Esophagus muscularis mucosa (tissue), 4 donors: ENCODE data around the gene NMRAL1. TPM values are rescaled to one million over a fixed set of nuclear protein-coding genes. Genes with fewer than 3 reads are reported as not detected.

Source experiments
- DNase-seq: peaks from one replicate; pipeline ENCODE4 v3.0.0-alpha.2; 2017; ENCODE audit errors: extremely low spot score
- H3K27ac ChIP-seq, 4 donors: fragments of 200-600 bp; sonication (generic); replicated peaks in 1 of 4; 1 replicate in 3 of 4; 2 replicates in 1 of 4; pipeline ENCODE4 v1.5.1; 2016 to 2019; ENCODE audit warnings: mild to moderate bottlenecking in 1 of 4
- H3K27me3 ChIP-seq, 4 donors: fragments of 200-600 bp; sonication (generic); one replicate each; pipeline versions ENCODE4 v1.5.1 to v1.6.0; 2016 to 2019
- H3K36me3 ChIP-seq, 4 donors: fragments of 200-600 bp; sonication (generic); one replicate each; pipeline ENCODE4 v1.5.1; 2016 to 2019
- H3K4me1 ChIP-seq, 4 donors: fragments of 200-600 bp; sonication (generic); one replicate each; pipeline ENCODE4 v1.5.1; 2016 to 2019
- H3K4me3 ChIP-seq, 4 donors: fragments of 200-600 bp; sonication (generic); 1 replicate in 2 of 4; 2 replicates in 2 of 4; pipeline ENCODE4 v1.5.1; 2016 to 2019; ENCODE audit warnings: mild to moderate bottlenecking in 4 of 4, moderate library complexity in 1 of 4
- H3K9me3 ChIP-seq, 4 donors: fragments of 200-600 bp; sonication (generic); 1 replicate in 3 of 4; 2 replicates in 1 of 4; pipeline ENCODE4 v1.5.1; 2016 to 2019
- CTCF ChIP-seq, 3 experiments: fragments of 200-600 bp in 2 of 3; fragments of 450-650 bp in 1 of 3; sonication (generic) in 2 of 3; IDR thresholded peaks; one replicate each; pipeline ENCODE4 v1.5.1; 2017 to 2019; ENCODE audit warnings: antibody characterized with exemption in 3 of 3, mild to moderate bottlenecking in 2 of 3, moderate library complexity in 1 of 3
- EP300 ChIP-seq: sonication (generic); formaldehyde crosslinking; IDR thresholded peaks from one replicate; pipeline ENCODE4 v1.6.1; 2017; ENCODE audit warnings: antibody characterized with exemption
- POLR2A ChIP-seq: fragments of 450-650 bp; IDR thresholded peaks from one replicate; pipeline ENCODE4 v1.6.1; 2017; ENCODE audit warnings: antibody characterized with exemption, moderate library complexity, mild to moderate bottlenecking, low read depth
- POLR2AphosphoS5 ChIP-seq, 2 donors: sonication (generic); formaldehyde crosslinking; IDR thresholded peaks; one replicate each; pipeline ENCODE4 v1.6.1; 2017; ENCODE audit warnings: antibody characterized with exemption in 2 of 2
- WGBS: methylation state at CpG from one replicate; pipeline ENCODE4 v1.1.5; 2018; 5-methylcytosine and 5-hydroxymethylcytosine counted together
- intact Hi-C: fragments of 100-400 bp; cut with DNase I; formaldehyde crosslinking; loops from one replicate; pipeline ENCODE4 v1.15.1; 2023
- total RNA-seq, 4 donors: library from RNA; depleted of rRNA; stranded (reverse); fragments of >200 nt; gene quantifications; one replicate each; pipeline versions ENCODE4 v1.1.0 to v1.2.1, GENCODE V29; 2016

The NMRAL1 gene
- total RNA-seq, 4 donors from 2014 or later, result 29.1 to 50.0 (median 45.3) TPM

GRCh38 chr16:4450430-4450829 is 24.0 kb downstream of the NMRAL1 start:
- intact Hi-C loops, result no loop called here
- no peak for TF ChIP-seq POLR2A
- TF ChIP-seq POLR2AphosphoS5 (IDR thresholded peaks at IDR 0.05), result no peak
- no peak for TF ChIP-seq EP300
- no peak for TF ChIP-seq CTCF (IDR thresholded peaks at IDR 0.05)
- no peak overlapping the region for H3K4me3 ChIP-seq
- H3K27ac ChIP-seq, result no peak overlapping the region
- H3K27me3 ChIP-seq, result no peaks in the 10 kb centered on the region
- 96% methylated on average over 5 of the region's 14 CpGs for WGBS
- no peak for DNase-seq
- no peaks in the 10 kb centered on the region for H3K9me3 ChIP-seq
- peaks cover 63 to 99% (median 98%) of the 10 kb centered on the region in 4 donors for H3K36me3 ChIP-seq
- H3K4me1 ChIP-seq, result no peaks in the 10 kb centered on the region

GRCh38 chr16:4443986-4444385 is 30.4 kb downstream of the NMRAL1 start:
- Histone ChIP-seq H3K4me1 (no peaks in the 10 kb centered on the region), H3K9me3 (no peaks in the 10 kb centered on the region), H3K4me3 (no peak overlapping the region), H3K36me3 (peaks cover 92 to 100% (median 100%) of the 10 kb centered on the region in 4 donors), H3K27me3 (no peaks in the 10 kb centered on the region), H3K27ac (no peak overlapping the region)
- TF ChIP-seq CTCF (IDR thresholded peaks at IDR 0.05) (no peak), POLR2A (no peak), POLR2AphosphoS5 (IDR thresholded peaks at IDR 0.05) (no peak), EP300 (no peak)
- intact Hi-C loops, result no loop called here
- WGBS, result 90% methylated on average over 4 of the region's 4 CpGs
- no peak for DNase-seq

GRCh38 chr16:4443271-4443670 is 31.2 kb downstream of the NMRAL1 start:
- H3K9me3 ChIP-seq, result no peaks in the 10 kb centered on the region
- WGBS, result 80% methylated on average over 5 of the region's 5 CpGs
- intact Hi-C loops, result no loop called here

GRCh38 chr16:4442371-4442770 is 32.1 kb downstream of the NMRAL1 start:
- no peaks in the 10 kb centered on the region for H3K27me3 ChIP-seq
- H3K36me3 ChIP-seq, result peaks cover 90 to 100% (median 99%) of the 10 kb centered on the region in 4 donors
- no peak overlapping the region for H3K4me3 ChIP-seq
- intact Hi-C loops, result no loop called here
- no peak overlapping the region for H3K27ac ChIP-seq
- WGBS, result over 99% methylated on average over 10 of the region's 11 CpGs
- TF ChIP-seq POLR2A (no peak), CTCF (IDR thresholded peaks at IDR 0.05) (no peak), POLR2AphosphoS5 (IDR thresholded peaks at IDR 0.05) (no peak), EP300 (no peak)
- no peak for DNase-seq
- no peaks in the 10 kb centered on the region for H3K4me1 ChIP-seq
- no peaks in the 10 kb centered on the region for H3K9me3 ChIP-seq

More at GRCh38 chr16:4443271-4443670, 31.2 kb downstream of the NMRAL1 start:
- Histone ChIP-seq H3K4me3 (no peak overlapping the region), H3K4me1 (no peaks in the 10 kb centered on the region), H3K36me3 (peaks cover 90 to 100% (median 99%) of the 10 kb centered on the region in 4 donors), H3K27ac (no peak overlapping the region), H3K27me3 (no peaks in the 10 kb centered on the region)
- DNase-seq, result no peak
- no peak for TF ChIP-seq POLR2A
- no peak for TF ChIP-seq CTCF (IDR thresholded peaks at IDR 0.05)
- TF ChIP-seq EP300, result no peak
- TF ChIP-seq POLR2AphosphoS5 (IDR thresholded peaks at IDR 0.05), result no peak

GRCh38 chr16:4437366-4437765 is 37.1 kb downstream of the NMRAL1 start:
- DNase-seq, result no peak
- 98% methylated on average over 3 of the region's 3 CpGs for WGBS
- Histone ChIP-seq H3K4me3 (no peak overlapping the region), H3K27me3 (no peaks in the 10 kb centered on the region), H3K4me1 (no peaks in the 10 kb centered on the region), H3K36me3 (peaks cover 61 to 97% (median 83%) of the 10 kb centered on the region in 4 donors), H3K9me3 (no peaks in the 10 kb centered on the region), H3K27ac (no peak overlapping the region)
- intact Hi-C loops, result no loop called here
- TF ChIP-seq POLR2A (no peak), POLR2AphosphoS5 (IDR thresholded peaks at IDR 0.05) (no peak), EP300 (no peak), CTCF (IDR thresholded peaks at IDR 0.05) (no peak)
